Liver (tissue), 10 donors: ENCODE data around the gene INSYN2B. TPM values are rescaled to one million over a fixed set of nuclear protein-coding genes. Genes with fewer than 3 reads are reported as not detected.

Source experiments
- DNase-seq: peaks from one replicate; pipeline ENCODE4 v3.0.0-alpha.2; 2017; ENCODE audit warnings: low spot score
- H3K27ac ChIP-seq, 2 donors: one replicate each; pipeline ENCODE4 v1.7.0; 2013; ENCODE audit warnings: inconsistent platforms in 2 of 2, low read length in 2 of 2, control low read depth in 1 of 2, low read depth in 1 of 2, mild to moderate bottlenecking in 1 of 2
- H3K27me3 ChIP-seq, 4 donors: one replicate each; pipeline versions ENCODE4 v1.6.1 to v1.7.0; 2013; ENCODE audit warnings: low read length in 3 of 4, inconsistent platforms in 1 of 4, mild to moderate bottlenecking in 1 of 4, moderate library complexity in 1 of 4; ENCODE audit not compliant: control insufficient read depth in 4 of 4, insufficient read depth in 4 of 4
- H3K36me3 ChIP-seq, 4 donors: one replicate each; pipeline versions ENCODE4 v1.6.1 to v1.7.0; 2013; ENCODE audit warnings: low read length in 3 of 4, mild to moderate bottlenecking in 3 of 4, low read depth in 1 of 4, moderate library complexity in 1 of 4; ENCODE audit not compliant: control insufficient read depth in 4 of 4, insufficient read depth in 3 of 4
- H3K4me1 ChIP-seq, 4 donors: one replicate each; pipeline versions ENCODE4 v1.6.1 to v1.7.0; 2013; ENCODE audit warnings: low read length in 3 of 4, mild to moderate bottlenecking in 3 of 4, moderate library complexity in 1 of 4; ENCODE audit not compliant: control insufficient read depth in 4 of 4, insufficient read depth in 4 of 4
- H3K4me3 ChIP-seq, 3 donors: one replicate each; pipeline versions ENCODE4 v1.6.1 to v1.7.0; 2013; ENCODE audit warnings: low read length in 3 of 3, control low read depth in 1 of 3, low read depth in 1 of 3, mild to moderate bottlenecking in 1 of 3
- H3K9ac ChIP-seq, 2 donors: one replicate each; pipeline ENCODE4 v1.7.0; 2013; ENCODE audit warnings: low read length in 2 of 2, mild to moderate bottlenecking in 2 of 2, moderate library complexity in 2 of 2, control low read depth in 1 of 2, low read depth in 1 of 2
- H3K9me3 ChIP-seq, 4 donors: one replicate each; pipeline versions ENCODE4 v1.6.1 to v1.7.0; 2013; ENCODE audit warnings: low read length in 3 of 4; ENCODE audit not compliant: control insufficient read depth in 4 of 4
- CTCF ChIP-seq: fragments of 150-350 bp; IDR thresholded peaks from 2 replicates; pipeline ENCODE4 v1.5.1; 2017; ENCODE audit warnings: improper control_type of control experiment, low read depth, low read length; ENCODE audit not compliant: missing input control
- EGR1 ChIP-seq, 2 donors: IDR thresholded peaks; 2 replicates each; pipeline ENCODE4 v1.6.1; 2016 to 2018; ENCODE audit warnings: antibody characterized with exemption in 2 of 2, low read depth in 2 of 2
- FOXA1 ChIP-seq: IDR thresholded peaks from 2 replicates; pipeline ENCODE4 v1.6.1; 2016; ENCODE audit warnings: antibody characterized with exemption
- FOXA2 ChIP-seq: IDR thresholded peaks from 2 replicates; pipeline ENCODE4 v1.6.1; 2016; ENCODE audit warnings: antibody characterized with exemption
- GABPA ChIP-seq, 2 donors: IDR thresholded peaks in 1 of 2; conservative IDR thresholded peaks in 1 of 2; 2 replicates each; pipeline ENCODE4 v1.6.1; 2016; ENCODE audit warnings: antibody characterized with exemption in 2 of 2, mild to moderate bottlenecking in 1 of 2, moderate library complexity in 1 of 2
- HNF4A ChIP-seq, 2 donors: conservative IDR thresholded peaks; 2 replicates each; pipeline ENCODE4 v1.6.1; 2016; ENCODE audit warnings: antibody characterized with exemption in 2 of 2, mild to moderate bottlenecking in 2 of 2
- HNF4G ChIP-seq: IDR thresholded peaks from 2 replicates; pipeline ENCODE4 v1.6.1; 2016; ENCODE audit warnings: antibody characterized with exemption
- JUND ChIP-seq, 2 donors: IDR thresholded peaks; 2 replicates each; pipeline ENCODE4 v1.6.1; 2016; ENCODE audit warnings: antibody characterized with exemption in 2 of 2
- NR2F2 ChIP-seq: IDR thresholded peaks from 2 replicates; pipeline ENCODE4 v1.6.1; 2016; ENCODE audit warnings: antibody characterized with exemption
- RAD21 ChIP-seq, 2 donors: IDR thresholded peaks; 2 replicates each; pipeline ENCODE4 v1.6.1; 2016; ENCODE audit warnings: antibody characterized with exemption in 2 of 2, mild to moderate bottlenecking in 2 of 2
- RXRA ChIP-seq, 2 donors: IDR thresholded peaks; 2 replicates each; pipeline ENCODE4 v1.6.1; 2017 to 2018; ENCODE audit warnings: antibody characterized with exemption in 2 of 2, mild to moderate bottlenecking in 1 of 2
- TAF1 ChIP-seq: conservative IDR thresholded peaks from 2 replicates; pipeline ENCODE4 v1.6.1; 2016; ENCODE audit warnings: antibody characterized with exemption, mild to moderate bottlenecking
- YY1 ChIP-seq: IDR thresholded peaks from 2 replicates; pipeline ENCODE4 v1.6.1; 2016; ENCODE audit warnings: antibody characterized with exemption, mild to moderate bottlenecking
- ZBTB33 ChIP-seq: IDR thresholded peaks from 2 replicates; pipeline ENCODE4 v1.6.1; 2016; ENCODE audit warnings: antibody characterized with exemption
- WGBS: extraction: QIAGEN DNeasy Blood & Tissue Kit; methylation state at CpG from one replicate; pipeline ENCODE4 v1.1.7; 2013; 5-methylcytosine and 5-hydroxymethylcytosine counted together
- polyA plus RNA-seq, 2 donors: library from polyadenylated mRNA; stranded (reverse) in 1 of 2; unstranded in 1 of 2; fragments of 200-250 nt in 1 of 2; fragments of >200 nt in 1 of 2; fragmentation: Nextera tagmentation in 1 of 2; extraction: Ambion mirVana in 1 of 2; gene quantifications; one replicate each; pipeline versions ENCODE4 v1.2.1 to v1.2.3, GENCODE V29; 2013 to 2015
- small RNA-seq: library from RNA; depleted of rRNA; stranded (forward); fragments of <200 nt; gene quantifications from one replicate; pipeline ENCODE3, GENCODE V24; 2014
- total RNA-seq, 2 donors: library from RNA; depleted of rRNA; stranded (reverse); fragments of >200 nt; gene quantifications; one replicate each; pipeline ENCODE4 v1.2.3, GENCODE V29; 2014
- TF ChIP-seq, protein P1 (sequence below): IDR thresholded peaks from 2 replicates; pipeline ENCODE4 v1.6.1; 2016; ENCODE audit warnings: antibody characterized with exemption
- TF ChIP-seq, protein P2 (sequence below): IDR thresholded peaks from 2 replicates; pipeline ENCODE4 v1.6.1; 2016; ENCODE audit warnings: antibody characterized with exemption
- TF ChIP-seq, protein P3 (sequence below): IDR thresholded peaks from 2 replicates; pipeline ENCODE4 v1.6.1; 2016; ENCODE audit warnings: antibody characterized with exemption, mild to moderate bottlenecking
- donor health status: healthy.
- donor health status: healthy.
- donor health status: healthy.
- donor health status: healthy.
- donor health status: healthy.

The INSYN2B gene
- total and polyA plus RNA-seq, 4 donors: 0.08 to 0.33 (median 0.13) TPM; not detected in 1

GRCh38 chr5:169814522-169814921 lies 165.8 kb downstream of the INSYN2B start:
- peaks cover 0 to 2% (median 0%) of the 10 kb centered on the region in 4 donors for H3K9me3 ChIP-seq
- H3K9ac ChIP-seq: no peak overlapping the region
- no peak for TF ChIP-seq ZBTB33
- TF ChIP-seq RAD21 (IDR thresholded peaks at IDR 0.05): no peak
- TF ChIP-seq FOXA1: no peak
- TF ChIP-seq, protein P1, sequence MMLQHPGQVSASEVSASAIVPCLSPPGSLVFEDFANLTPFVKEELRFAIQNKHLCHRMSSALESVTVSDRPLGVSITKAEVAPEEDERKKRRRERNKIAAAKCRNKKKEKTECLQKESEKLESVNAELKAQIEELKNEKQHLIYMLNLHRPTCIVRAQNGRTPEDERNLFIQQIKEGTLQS: no peak
- TF ChIP-seq, protein P2, sequence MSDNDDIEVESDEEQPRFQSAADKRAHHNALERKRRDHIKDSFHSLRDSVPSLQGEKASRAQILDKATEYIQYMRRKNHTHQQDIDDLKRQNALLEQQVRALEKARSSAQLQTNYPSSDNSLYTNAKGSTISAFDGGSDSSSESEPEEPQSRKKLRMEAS: no peak
- TF ChIP-seq HNF4A (conservative IDR thresholded peaks at IDR 0.05): no peak
- no peak for TF ChIP-seq FOXA2
- no peak for TF ChIP-seq NR2F2
- no peak for TF ChIP-seq TAF1
- TF ChIP-seq CTCF: no peak
- TF ChIP-seq RXRA (IDR thresholded peaks at IDR 0.05): no peak
- TF ChIP-seq EGR1 (IDR thresholded peaks at IDR 0.05; ENCODE audit: low read depth in 2 of 2): no peak
- TF ChIP-seq HNF4G: no peak
- no peak for TF ChIP-seq GABPA (IDR thresholded peaks at IDR 0.05 in 1 of 2, conservative IDR thresholded peaks at IDR 0.05 in 1 of 2)
- TF ChIP-seq JUND (IDR thresholded peaks at IDR 0.05): no peak
- TF ChIP-seq YY1: no peak
- TF ChIP-seq, protein P3, sequence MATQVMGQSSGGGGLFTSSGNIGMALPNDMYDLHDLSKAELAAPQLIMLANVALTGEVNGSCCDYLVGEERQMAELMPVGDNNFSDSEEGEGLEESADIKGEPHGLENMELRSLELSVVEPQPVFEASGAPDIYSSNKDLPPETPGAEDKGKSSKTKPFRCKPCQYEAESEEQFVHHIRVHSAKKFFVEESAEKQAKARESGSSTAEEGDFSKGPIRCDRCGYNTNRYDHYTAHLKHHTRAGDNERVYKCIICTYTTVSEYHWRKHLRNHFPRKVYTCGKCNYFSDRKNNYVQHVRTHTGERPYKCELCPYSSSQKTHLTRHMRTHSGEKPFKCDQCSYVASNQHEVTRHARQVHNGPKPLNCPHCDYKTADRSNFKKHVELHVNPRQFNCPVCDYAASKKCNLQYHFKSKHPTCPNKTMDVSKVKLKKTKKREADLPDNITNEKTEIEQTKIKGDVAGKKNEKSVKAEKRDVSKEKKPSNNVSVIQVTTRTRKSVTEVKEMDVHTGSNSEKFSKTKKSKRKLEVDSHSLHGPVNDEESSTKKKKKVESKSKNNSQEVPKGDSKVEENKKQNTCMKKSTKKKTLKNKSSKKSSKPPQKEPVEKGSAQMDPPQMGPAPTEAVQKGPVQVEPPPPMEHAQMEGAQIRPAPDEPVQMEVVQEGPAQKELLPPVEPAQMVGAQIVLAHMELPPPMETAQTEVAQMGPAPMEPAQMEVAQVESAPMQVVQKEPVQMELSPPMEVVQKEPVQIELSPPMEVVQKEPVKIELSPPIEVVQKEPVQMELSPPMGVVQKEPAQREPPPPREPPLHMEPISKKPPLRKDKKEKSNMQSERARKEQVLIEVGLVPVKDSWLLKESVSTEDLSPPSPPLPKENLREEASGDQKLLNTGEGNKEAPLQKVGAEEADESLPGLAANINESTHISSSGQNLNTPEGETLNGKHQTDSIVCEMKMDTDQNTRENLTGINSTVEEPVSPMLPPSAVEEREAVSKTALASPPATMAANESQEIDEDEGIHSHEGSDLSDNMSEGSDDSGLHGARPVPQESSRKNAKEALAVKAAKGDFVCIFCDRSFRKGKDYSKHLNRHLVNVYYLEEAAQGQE: no peak
- H3K27me3 ChIP-seq: no peaks in the 10 kb centered on the region
- H3K4me3 ChIP-seq: no peak overlapping the region
- no peak overlapping the region for H3K27ac ChIP-seq
- DNase-seq: no peak
- H3K4me1 ChIP-seq: no peaks in the 10 kb centered on the region
- WGBS: 69% methylated on average over 1 of the region's 1 CpG
- H3K36me3 ChIP-seq: peaks cover 0 to 5% (median 0%) of the 10 kb centered on the region in 4 donors

Small RNAs within 50 kb of the gene (small RNA-seq; reads per million reads assigned to genes)
- gene MIR378E: not detected

Other genes starting within 250 kb of the INSYN2B start
- gene FOXI1, start 125.4 kb upstream of the INSYN2B start, total RNA-seq: not detected
- gene FOXI1, start 125.4 kb upstream of the INSYN2B start, polyA plus RNA-seq: not detected